Stimulated activated CD8-positive, alpha-beta memory T cell treated with anti-CD3 and anti-CD28 coated beads, Interleukin-15, amount 100 ng/mL, for 4 hours (primary cell): ENCODE data around the gene NOXO1.
A peak's percentile ranks its signal among the peaks of the same experiment; 100 is the strongest.

ENCODE experiments used
- DNase-seq, 2 donors: peaks; one replicate each; pipeline ENCODE4 v3.0.0-alpha.2; 2020; ENCODE audit warnings: low read depth in 2 of 2

NOXO1 gene

DNA sequence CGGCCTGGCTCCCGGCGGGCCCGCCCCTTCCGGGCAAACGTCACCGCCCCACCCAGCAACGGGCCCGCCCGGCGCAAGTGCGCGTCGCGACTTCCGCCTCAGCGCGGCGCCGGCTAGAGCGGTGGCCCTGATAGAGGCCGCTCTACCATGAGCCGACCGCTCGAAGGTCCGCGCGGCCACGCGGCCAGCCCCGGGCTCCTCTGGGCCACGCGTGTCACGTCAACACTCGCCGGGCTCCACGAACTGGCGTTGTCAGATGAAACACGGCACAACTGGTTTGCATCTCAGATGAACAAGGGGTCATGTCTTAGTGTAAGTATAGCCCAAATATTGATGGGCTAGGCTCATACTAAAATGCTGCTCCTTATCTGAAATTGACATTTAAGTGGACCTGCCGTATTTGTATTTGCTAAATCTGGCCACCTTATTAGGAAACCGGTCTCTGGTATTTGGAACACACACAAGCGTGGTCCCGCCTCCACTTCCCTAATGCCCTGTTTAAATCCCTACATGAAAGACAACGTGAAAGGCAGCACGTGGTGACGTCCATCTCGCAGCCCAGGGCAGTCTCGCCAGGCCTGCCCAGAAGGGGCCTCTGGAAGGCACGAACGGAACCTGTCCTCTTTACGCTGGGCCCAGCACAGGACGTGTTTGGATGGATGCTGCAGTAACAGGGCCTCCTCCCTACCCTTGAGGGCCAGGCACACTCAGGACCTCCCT is 28.7 kb upstream of the NOXO1 start, which contains the start of gene ZNF598:
Gene ZNF598, minus strand, starts transcription at position 31 of the 720 bp plus-strand sequence.
- peak; percentile 48 to 58 for DNase-seq

DNA sequence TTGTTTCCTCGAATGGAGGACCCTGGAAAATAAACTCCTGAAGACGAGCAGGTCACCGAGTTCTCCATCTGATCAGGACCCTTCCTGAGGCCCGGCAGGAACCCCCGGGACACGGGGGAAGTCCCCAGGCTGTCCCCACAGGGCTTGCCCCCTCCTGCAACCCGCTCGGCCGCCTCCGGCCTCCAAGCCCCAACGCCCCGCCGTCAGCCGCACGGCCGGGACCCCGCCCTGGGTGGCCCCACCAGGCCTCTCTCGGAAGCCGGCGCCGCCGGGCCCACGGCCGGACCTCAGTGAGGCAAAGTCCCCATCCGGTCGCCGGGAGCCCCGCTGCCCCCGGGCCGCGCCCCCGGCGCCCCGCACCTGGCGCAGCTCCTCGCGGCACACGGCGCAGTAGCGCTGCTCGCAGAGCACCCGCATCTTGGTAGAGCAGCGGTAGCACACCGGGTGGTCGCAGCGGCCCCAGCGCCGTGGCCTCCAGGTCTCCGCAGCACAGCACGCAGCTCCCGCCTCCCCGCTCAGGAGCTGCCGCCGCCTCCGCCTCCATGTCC is 28.0 kb upstream of the NOXO1 start:
- no peak for DNase-seq

DNA sequence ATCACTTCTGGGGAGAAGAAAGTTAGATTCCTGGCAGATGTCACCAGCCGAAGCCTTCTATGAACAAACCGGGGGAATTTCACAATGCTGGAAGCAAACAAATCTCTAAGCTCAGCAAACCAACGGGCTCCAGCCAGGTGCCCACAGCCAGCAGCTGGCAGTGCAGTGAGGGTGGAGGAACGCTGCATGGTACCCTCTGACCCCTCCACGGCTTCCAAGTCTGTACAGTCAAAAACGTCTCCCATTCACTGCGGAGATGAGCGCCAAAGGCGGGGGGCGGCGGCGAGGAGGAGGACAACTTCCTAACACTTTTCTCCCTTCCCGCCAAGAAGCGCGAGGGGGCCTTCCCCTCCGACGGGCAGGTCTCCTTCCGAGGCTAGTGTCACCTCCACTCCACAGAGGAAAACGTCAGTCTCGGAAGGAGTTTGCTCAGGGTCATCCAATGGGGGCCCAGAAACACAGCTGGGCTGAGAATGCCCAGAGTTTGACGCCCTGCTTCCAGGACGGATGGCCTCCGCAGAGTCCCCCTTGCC is 27.4 kb upstream of the NOXO1 start:
- DNase-seq, result no peak

DNA sequence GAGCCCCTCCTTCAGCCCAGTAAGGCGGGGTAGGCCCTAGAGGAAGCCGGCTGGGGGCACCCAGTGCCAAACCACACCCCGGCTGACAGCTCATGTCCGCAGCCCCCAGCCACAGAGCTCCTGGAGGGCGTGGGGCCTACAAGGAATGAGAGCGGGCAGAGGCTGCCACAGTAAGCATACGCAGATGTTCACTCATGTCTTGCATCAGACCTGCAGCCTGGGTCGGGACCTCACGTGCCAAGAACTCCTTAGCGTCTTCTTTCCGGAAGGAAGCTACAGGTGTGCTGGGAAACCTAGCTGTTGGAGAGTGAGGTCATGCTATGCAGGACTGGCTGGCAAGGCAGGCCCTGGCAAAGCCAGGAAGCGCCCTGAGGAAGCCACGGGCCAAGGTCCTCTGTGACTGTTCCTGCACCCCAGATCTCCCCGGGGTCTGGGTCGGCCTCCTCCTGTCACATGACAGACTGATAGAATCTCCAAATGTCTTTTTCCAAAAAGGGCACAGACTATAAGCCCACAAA is 26.8 kb upstream of the NOXO1 start:
- DNase-seq, result no peak

DNA sequence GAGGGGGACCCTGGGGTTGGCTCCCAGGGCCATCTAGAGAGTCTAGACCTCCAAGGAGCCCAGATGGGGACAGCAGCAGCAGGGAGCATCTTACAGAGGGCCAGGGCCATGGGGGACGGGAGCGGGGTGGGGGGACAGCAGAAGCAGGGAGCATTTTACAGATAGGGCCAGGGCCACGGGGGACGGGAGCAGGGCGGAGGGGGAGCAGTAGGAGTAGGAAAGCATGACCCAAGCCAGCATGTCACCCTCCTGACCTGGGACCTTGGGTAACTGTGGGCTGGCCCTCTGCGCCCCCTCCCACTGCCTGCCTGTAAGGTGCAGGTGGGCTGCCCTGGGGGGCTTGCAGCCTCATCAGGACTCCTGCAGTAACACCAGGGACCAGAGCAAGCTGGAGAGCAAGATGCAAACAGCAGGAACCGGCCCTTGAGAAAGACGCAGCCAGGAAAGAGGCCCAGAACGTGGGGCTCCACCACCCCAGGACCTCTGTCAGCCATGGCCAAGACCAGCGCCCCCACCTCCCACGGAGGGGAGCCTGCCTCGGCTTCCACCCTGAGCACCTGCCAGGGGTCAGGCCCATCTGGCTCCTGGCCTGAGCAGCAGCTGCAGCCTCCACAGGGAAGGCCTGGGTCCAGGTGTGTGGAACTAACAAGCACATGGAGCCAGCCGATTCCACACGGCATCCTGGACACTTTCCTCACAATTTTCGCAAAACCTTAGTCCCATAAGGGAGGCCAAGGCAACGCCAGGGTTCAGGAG is 26.0 kb upstream of the NOXO1 start:
- no peak for DNase-seq

DNA sequence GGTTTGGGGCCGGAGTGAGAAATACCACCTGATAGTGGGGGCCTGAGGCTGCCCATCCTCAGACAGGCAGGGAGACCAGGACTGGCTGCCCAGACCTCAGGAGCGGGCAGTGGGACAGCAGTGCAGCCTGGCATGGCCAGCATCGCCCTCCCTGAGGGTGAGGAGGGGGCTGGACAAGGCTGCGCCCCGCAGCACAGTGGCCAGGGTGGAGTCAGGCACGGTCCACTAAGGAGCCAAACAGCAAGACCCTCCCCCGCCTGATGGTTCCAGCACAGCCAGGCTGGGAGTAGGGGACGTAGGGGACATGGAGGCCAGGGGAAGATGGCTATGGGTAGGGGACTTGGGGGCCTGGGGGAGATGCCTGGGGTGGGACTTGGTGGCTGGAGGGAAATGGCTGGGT is 25.0 kb upstream of the NOXO1 start:
- DNase-seq, result no peak

DNA sequence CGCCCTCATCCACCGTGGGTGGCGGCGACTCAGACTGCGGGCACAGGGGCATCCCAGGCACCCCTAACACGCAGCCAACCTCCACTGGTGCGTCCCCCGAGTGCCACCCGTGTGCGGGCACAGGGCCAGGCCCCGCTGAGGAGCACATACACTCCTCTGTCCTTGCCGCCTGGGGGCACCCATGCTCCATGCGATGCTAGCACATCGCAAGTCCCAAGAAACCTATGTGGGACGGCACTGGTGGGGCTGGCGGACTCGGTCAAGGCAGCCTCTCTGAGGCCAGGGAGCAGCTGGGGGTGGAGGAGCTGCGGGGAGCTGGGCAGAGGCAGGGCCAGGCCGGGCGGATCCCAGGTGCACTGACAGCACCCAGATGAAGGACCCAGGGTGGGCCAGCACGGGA is 24.4 kb upstream of the NOXO1 start:
- DNase-seq, result no peak

DNA sequence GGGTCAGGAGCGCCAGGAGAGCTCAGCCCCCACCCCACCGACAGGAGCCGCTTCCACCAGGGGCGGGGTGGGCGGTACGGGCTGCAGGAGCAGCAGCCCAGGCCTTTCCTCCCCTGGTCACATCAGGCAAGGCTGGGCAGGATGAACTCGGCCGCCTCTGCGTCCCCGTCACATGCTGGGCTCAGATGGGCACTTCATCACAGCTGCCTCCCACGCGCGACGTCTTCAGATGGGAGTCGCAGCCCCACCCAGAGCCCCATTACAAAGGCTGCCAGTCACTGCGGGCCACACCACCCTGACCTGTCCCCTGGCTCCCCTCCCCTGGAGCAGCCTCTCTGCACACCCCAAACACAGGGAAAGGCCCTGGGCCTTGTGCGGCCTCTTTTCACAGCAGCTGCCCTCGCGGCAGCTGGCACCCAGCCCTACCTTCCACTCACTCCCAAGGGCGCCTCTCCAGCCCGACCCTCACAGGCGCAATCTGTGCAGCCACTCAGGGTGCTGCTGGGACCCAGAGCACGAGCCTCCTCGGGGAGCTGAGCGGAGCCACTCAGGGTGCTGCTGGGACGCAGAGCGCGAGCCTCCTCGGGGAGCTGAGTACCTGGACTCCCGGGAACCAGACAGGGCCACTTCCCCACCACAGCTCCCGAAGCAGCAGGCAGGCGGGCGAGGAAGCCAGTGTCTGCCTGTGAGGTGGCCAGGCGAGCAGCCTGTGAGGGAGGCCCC is 23.7 kb upstream of the NOXO1 start:
- DNase-seq, result no peak

DNA sequence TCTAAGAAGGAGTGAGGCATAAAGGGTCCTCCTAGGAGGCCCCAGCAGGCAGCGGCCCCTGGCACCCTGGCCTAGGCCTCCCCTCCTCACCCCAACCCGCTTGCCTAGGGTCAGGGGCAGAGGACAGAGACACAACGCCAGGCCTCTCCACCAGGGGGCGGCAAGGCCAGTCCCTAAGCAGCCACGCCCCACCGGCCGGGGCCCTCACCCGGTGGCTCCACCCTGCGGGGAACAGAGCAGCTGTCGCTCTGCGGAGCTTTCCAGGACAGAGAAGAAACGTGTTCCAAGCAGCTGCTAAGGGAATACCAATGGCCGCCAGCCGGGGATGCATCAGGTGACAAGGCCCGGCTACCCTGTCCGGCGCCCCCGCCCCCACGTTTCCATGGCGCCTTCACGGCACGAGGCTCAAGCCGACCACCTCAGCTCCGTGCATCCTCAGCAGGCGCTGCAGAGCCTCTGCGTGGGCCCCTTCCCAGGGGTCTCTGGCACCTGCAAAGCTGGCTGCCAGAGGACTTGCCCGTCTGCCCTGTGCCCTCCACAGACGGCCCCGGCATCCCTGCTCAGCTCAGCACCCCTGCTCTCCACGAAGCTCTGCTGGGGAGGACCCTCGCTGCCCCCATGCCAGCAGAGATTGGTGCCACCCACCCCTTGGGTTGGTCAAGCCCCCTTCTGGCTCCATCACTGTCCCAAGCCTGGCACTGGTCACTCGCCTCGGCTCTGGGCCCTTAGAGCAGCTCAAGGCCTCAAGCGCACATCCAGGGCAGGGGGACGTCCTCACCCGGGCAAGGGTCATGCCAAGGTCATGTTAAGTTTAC is 22.8 kb upstream of the NOXO1 start:
- DNase-seq, result peak; percentile 54 to 64

DNA sequence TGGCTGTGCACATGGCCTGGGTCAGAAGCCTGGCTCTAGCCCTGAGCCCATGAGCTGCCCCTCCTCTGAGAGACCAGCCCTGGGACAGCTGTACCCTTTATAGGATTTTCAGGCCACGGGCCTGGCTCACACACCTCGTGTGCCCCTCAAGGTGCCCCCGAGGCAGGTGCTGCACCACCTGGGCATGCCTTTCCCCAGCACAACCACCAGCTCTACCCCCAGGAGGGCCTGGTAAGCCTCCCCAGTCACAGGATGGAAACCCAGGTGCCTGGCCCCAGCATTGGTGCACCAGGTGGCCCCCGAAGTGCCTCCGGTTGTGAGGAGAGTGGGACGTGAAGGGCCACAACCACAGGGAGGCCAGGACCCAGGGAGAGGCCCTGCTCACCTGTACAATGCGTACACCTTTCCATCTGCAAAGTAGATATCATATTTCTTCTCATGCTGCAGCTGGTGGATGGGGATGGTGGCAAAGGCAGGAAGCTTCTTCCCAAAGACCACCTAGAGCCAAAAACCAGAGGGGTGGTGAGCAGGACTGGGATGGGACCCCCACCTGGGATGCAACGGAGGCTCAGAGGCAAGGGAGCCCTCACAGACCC is 22.1 kb upstream of the NOXO1 start:
- DNase-seq, result no peak

DNA sequence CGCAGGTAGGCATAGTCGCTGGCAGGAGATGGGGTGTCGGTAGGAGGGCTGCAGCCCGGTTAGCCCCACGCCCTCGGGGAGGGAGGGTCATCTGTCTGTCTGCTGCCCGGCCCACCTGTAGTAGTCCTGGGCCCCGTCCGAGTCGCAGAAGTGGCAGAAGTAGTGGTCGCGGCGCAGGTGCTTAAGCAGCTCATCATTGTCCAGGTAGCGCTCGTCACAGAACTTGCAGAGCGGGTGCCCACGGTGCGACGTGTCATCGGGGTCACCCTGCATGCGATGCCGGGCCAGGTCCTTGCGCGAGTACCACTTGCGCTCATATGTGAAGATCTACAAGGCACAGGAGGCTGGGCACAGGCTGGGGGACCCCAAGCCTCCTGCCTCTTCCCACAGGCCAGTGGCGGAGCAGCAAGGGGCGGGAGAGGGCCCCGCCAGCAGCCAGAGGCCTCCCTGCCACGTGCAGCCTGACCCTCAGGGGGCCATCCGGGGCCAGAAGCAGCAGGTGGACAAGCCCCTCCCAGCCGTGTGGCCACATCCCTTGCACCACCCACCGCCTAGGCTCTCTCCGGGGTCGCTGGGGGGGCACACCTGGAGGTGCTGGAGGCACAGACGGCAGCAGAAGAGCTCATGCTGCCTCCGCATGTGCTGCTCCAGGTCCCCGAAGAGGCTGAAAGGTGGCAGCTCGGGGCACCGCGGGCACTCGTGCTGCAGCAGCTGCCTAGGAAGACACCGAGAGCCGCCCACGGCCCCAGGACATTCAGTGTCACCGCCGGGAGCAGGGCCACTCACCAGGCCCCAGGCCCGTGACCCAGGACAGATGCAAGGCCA is 21.3 kb upstream of the NOXO1 start:
- DNase-seq, result no peak

DNA sequence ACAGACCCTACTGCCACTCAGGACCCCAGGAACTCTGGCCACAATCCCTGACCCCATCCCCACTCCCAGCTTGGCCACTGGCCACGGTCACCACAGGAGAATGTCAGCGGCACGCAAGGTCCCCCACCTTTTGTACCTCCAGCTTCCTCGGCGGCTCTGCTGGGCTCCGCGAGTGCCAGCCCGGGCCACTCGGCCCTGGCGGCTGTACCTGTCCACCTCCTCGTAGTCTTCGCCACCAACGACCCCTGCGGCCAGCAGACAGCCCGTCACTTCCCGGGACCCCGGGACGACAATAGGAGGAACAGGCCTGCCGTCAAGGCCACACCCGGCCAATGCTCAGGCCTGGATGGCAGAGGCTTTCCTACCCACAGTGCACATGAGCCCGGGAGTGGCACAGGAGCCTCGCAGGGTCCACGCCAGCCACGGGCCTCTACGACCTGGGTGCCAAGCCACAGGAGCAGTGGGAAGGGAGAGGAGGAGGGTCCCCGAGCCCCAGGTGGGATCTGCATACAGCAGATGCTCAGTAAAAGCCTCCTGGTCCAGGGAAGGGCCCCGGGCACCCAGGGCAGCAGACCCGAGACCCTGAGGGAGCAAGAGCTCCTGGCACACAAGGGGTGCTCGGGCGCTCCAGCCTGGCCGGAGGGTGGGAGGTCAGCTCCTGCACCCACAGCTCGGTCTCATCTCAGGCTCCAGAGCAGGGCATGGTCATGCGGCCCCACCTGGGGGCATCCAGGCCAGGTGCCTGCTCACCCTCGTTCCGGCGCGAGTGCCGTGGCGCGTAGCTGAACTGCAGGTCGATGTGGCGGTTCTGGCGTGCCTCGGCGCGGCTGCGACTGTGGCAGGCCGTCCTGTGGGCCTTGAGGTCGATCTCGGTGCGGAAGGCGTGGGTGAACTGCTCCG is 20.4 kb upstream of the NOXO1 start:
- DNase-seq, result no peak

DNA sequence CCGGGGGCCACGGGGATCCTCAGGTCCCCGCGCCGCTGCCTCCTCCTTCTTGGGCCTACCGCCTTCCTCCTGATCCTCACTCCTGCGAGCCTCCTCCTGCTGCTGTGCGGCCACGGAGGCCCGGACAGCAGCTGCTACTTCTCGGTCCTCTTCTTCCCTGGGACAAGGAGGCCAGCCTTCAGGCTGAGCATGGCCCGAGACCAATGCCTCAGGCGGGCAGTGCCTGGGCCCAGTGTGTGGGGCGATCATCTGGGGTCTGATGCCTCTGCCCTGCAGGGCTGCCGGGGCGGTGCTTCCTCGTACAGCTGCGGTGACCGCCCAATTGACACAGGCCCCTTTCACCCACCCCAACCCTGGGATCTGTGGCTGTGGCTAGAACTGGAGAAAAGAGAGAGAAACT is 19.8 kb upstream of the NOXO1 start:
- no peak for DNase-seq

DNA sequence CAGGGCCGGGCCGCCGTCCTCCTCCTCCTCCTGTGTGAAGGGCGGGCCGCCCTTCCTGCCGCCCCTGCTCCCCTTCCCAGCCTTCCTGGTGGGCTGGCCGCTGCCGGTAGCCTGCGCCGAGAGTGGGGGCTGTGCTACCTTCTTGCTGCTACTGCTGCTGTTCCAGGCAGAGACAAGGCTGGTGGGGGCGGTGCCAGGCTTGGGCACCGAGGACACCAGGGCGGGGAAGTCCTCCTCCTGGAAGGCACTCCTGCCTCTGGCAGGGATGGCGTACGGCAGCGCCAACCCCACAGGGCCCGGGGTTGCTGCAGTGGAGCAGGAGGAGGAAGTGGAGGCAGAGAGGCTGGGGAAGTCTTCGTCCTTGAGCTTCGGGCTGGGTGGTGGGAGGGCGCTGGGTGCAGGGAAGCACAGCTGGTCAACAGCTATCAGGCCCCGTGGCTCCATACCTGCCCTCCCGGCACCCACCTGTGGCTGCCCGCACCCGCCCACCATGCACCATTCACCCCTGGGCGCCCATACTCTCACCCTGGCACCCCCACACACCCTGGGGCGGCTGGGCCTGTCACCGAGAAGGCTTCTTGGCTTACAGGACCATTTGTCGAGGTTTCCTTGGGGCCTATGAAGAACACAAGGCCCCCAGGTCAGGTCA is 18.7 kb upstream of the NOXO1 start:
- no peak for DNase-seq

DNA sequence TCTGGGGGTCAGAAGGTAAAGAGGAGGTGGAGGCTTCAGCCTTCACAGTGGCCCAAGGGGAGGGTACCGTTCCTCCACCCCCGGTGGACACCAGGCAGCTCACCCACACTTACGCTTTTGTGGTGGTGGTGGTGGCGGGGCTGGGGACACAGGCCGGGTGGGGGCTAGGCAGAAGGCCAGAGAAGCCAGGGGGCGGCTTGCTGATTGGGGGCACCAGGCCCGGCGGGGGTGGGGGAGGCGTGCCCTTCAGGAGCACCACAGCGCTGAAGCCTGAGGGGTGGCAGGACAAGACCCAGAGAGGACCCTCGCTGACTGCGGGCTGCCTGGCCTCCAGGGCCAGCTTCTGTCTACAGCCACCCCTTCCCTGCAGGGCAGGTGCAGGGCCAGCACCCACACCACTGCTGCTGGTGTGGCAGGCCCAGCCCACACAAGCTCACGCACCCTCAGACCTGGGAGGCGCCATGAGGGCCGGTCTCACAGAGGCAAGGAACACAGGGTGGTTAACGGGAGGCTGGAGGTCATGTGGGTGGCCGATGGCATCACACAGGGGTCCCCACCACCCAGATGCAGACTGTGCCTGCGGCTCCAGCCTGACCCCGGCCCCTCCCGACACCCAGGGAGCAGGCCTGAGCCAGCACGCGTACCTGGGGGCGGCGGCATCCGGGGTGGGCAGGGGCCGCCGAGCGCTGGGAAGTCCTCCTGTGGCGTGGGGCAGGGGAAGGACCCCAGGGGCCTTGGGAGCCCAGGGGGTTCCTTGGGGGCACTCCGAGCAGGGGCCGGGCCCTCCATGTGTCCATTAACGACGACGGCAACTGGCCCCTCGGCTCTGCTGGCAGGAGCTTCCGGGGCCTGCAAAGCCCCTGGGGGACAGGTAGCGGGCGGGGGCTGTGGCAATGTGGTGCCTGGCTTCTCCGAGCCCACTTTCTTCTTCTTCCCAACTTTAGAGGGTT is 17.9 kb upstream of the NOXO1 start:
- no peak for DNase-seq

DNA sequence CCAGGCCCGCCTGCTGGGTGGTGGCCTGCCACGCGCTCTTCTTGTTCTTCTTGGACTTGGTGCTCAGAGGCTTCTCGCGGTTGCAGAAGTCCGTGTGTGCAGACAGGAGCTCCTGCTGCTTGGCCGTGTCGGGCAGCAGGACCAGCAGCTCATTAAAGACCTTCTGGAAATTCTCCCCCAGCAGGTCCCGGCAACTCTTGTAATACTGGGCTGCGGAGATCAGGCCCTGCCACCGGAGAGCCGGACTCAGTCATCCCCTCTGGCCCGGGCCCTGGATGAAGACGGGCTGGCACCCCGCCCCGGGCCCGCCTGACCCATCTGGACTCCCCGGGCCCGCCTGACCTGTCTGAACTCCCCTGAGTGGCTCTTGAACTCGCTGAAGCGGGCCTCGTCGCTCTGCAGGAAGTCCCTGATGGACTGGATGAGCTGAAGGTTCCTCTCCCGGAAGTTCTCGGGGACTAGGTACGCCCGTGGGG is 17.1 kb upstream of the NOXO1 start:
- no peak for DNase-seq
